HPDE6-E6E7 (cell line): Measurements from ENCODE around the gene VAV2.
A peak's percentile ranks its signal among the peaks of the same experiment; 100 is the strongest.

Experiments
- DNase-seq: peaks from one replicate; pipeline ENCODE4 v3.0.0; 2011; ENCODE audit warnings: missing footprints; ENCODE audit errors: extremely low spot score

Gene VAV2

DNA sequence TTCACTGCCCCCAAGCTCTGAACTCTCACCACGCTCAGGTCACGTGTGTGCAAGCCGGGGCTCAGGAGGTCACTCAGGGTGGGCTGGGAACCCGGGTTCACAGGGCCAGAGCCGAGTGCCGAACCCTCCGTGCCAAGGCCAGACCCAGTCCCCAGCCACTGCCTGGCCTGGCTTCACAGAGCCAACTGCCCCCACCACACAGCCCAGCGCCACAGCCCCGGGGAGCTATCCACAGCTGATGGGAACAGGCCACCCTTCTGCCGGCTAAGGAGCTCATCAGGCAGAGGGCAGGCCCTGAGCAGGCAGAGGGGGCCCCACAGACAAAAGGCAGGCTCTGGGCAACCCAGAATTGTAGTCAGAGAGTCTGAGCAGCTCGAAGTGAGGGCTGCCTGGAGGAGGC lies 117.0 kb downstream of the VAV2 start:
- no peak for DNase-seq

DNA sequence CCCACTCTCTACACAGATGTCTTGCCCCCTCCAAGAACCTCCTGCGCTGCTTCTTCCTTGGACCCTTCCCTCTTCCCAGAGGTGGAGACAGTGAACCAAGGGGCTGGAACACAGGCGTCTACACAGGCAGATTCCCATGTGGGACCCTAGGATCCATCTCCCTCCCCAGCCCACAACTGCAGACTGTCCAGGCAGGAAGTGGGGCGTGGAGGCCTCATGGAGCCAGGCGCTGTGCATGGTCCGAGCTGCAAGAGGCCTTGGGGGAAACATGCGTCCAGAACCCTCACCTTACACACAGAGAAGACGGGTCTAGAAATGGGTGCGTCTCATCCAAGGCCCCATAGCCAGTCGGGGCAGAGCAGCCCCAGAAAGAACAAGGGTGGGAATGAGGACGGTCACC lies 117.5 kb downstream of the VAV2 start:
- DNase-seq: no peak

DNA sequence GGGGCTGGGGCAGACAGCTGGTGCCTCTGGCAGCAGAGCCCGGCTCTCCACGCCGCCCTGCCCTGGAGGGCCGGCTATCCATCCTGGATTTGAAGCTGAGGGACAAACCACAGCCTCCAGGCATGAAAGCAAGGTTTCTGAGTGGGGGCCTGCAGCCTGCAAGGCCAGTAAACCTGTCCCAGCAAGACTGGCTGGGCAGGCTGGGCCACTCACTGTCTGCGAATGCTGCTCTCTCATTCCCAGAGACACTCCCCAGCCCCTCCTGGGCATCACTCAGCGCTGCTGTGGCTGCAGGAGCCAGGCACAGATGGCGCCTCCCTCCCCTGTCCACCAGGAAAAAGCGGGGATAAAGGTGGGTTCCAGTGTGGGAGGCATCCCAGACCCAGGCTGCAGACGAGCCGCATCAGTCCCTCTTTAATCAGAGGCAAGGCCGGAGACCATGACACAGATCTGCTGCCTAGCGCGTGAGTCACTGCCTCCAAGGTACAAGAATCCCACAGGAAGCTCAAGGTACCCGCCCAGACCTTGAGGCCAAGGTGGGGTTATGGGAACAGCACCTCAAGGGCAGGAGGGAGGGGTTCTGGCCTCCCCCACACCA lies 118.0 kb downstream of the VAV2 start:
- peak; percentile 89 for DNase-seq

DNA sequence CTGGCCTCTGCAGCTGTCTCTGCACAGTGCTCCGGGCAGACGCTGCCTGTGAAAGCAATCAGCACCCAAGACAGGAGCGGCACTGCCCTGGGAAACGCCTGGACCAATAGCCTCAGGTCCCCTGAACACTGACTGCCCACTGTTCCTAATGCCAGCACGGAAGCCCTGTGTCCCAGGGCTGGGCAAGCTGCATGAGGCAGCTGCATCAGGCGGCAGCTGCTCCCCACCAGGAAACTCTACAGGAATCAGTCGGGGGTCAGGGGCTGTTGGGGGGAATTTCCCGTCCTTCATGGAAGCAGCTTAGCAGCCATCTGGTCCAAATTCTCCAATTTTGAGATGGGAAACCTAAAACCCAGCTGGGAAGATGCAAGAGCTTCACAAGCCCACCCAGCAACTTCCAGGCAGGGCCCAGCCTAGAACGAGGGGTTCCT lies 118.6 kb downstream of the VAV2 start:
- DNase-seq: no peak

DNA sequence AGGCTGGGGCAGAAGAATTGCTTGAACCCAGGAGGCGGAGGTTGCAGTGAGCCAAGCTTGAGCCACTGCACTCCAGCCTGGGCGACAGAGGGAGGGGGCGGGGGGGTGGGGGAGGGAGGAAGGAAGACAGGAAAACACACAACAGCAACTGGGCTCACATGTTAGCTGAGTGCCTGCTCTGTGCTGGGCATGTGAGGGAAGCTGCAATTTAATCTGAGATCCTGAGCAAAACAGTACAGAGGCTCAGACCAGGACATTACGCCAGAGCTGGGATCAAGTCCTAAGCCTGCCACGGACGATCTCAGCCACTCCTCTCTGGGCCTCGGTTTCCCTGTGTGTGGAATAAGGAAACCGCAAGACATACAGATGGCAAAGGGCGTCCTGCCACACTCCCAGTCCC lies 119.1 kb downstream of the VAV2 start:
- DNase-seq: no peak

DNA sequence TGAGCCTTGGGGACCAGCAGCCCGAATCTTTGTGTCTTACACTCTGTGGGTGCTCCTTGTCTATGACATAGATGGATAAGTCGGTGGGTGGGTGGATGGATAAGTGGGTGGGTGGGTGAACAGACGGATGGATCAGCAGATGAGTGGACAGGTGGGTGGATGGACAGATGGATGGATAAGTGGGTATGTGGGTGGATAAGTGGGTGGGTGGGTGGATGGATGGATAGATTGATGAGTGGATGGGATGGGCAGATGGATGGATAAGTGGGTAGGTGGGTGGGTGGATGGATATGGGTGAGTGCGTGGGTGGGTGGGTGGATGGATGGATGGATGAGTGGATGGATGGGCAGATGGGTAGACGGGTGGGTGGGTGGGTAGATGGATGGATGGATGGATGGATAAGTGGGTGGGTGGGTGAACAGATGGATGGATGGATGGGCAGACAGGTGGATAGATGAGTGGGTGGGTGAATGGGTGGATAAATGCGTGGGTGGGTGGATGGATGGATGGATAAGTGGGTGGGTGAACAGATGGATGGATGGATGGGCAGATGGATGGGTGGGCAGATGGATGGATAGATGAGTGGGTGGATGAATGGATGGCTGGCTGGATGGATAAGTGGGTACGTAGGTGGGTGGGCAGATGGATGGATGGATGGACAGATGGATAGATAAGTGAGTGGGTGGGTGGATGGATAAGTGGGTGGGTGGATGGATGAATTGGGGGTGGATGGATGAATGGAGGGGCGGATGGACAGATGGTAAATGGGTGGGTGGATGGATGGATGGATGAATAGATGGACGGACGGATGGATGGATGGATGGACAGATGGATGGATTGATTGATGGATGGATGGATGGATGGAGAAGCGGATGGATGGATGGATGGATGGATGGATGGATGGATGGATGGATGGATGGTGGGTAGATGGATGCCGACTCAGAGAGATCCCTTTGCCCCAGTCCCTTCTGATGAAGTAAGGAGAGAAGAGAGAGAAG lies 121.2 kb downstream of the VAV2 start:
- DNase-seq: no peak

DNA sequence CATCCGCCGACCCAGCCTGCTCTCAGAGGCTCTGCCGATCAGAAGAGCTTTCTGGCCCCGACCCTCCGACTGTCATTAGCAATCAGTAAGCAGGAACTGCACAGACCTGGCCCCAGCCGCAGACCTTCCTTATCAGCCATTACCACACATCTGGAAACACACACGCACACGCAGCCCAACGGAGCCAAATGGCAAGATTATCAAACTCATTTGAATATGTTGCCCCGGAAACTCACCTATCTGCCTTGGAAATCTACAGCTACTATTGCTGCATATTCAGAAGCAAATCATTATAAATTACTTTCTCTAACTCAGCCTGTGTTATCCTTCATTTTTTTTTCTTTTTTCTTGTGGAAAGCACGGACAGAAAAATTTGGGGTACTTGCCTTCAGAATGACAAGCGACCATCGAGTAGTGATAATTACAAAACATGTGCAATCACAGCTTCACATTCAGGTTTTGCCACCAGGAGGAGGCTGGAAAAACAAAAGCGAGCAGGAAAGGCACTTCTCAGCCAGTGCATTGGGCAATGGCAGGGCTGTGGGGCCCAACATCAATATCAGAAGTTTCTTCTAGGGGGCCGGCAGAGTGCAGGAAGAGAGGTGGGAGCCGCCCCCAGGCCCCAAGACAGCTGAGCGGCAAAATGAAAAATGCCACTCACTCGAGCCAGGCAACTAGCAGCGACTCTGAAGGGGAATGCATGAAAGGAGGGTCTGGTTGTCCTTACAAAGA lies 122.3 kb downstream of the VAV2 start:
- DNase-seq: no peak

DNA sequence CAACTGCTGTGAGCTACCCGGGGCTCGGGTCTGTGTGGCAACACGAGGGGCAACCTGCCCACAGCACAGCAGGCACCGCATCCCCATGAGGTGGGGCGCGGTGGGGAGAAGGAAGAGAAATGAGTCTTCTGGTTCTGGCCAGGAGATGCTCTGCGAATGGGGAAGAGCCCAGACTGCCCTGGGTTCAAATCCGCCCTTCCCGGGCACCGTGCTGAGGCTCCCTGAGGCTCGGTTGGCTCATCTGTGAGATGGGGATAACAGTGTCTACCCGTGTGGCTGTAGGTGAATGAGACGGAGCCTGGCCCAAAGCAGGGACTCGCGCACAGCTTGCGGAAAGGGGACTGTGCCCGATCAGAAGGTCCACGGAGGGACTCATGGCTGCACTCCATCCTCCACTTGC lies 123.9 kb downstream of the VAV2 start:
- DNase-seq: no peak

DNA sequence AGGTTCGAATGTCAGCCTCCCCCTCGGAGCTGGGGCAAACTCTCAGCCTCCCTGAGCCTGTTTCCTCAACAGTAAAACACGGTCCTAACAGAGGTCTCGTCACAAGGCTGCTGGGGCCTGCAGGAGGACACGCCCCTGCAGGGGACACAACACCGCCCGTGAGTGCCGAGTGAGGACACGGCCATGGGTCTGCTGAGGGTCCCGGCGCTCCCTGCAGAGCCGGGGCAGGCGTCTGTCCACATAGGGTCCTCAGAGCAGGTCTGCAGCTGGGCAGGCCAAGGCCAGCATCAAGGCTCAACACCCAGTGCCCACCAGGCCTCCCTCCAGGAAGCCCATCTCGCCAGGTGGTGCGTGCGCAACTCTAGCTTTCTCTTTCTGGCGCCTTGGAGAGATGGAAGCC lies 125.2 kb downstream of the VAV2 start:
- no peak for DNase-seq

DNA sequence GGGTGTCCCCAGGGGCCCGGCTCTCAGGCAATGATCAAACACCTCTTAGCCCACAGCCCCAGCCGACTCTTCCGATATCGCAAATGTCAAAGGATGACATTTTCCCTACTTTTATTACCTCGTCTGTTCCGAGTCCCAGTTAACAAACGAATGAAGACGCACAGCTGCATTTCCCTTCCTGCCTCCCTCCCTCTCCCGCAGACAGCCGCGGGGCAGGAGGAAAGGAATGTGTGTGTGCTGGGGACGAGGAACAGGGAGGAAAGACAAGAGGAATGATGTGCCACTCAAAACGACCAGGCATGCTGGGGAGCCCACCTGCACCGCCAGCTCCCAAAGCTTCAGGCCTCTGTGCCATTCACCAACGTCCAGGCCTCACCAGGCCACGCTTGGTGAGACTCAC lies 128.1 kb downstream of the VAV2 start:
- DNase-seq: no peak

DNA sequence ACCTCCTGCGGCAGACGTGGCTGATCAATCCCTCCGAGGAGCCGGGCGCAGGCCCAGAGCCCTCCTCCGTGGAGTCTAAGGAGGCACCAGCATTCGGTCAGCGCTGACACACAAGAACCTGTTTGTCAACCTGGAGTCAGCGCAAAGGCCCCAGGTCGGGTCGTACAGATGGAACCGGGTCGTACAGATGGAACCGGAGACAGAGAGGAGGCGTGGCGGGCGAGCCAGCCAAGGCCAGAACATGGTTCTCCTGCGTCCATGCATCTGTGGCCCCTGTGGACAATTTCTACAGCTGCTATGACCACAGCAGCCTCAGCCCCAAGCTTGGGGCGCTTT lies 128.9 kb downstream of the VAV2 start:
- no peak for DNase-seq

DNA sequence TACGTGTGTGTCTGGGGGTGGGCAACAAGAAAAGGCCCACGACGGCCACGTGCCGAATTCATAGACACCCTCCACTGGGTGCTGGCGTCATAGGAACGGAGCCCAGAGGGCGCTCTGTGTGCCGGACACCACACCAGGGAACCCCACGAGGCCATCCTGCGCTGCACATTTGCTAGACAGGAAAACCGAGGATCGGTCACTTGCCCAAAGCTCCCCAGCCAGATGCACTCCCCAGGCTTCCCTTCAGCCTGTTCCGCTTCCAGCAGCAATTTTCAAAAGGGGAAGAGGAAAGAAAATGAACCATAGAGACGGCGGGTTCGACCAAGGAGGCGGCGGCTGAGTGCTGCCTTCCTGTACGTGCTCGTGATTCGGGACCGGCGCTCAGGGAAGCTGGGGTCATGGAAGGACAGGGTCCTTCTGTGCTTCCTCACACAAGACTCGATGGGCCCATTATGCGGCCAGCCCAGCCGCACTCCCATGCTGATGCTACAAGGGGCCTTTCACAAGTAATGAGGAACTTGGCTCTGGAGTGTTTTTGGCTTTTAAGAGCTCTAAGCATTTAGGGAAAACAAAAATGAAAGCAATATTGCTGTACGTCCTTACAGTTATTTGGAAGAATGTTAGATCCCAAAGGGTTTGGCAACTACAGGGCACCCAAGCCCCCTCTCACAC lies 129.4 kb downstream of the VAV2 start:
- DNase-seq: no peak

DNA sequence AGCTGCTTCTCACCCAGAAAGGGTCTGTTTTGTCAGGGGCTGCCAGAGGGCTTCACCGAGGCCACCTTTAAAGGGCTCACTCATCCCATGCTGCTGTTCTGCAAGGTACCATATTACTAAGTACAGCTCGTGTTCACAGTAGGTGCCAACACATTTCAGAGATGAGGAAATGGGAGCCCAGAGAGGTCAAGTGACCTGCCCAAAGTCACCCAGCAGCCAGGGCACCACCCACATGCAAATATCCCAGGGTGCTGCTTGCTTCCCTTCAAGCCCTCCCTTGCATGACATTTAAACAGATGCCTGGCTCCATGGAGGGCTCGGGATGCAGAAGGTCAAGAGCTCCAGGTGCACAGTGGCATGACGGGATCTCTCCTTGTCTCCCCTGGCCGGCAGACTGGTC lies 130.4 kb downstream of the VAV2 start:
- no peak for DNase-seq

DNA sequence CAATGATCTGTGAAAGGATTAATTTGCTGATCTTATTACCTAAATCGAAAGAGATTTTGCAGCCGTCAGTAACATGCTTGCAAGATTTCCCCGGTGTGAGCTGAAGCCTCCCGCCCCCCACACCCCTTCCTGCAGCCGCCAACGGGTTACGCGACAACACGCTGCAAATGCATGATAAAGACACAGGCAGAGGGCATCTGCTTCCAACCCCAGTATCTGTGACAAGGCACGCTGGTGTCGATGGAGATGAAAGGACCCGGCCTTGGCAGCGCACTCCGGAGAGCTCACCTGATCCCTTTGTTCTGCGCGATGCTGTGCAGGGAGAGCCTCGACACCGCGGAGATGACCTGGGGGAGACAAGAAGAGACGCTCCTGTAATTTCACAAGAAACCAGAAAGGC lies 131.0 kb downstream of the VAV2 start:
- no peak for DNase-seq

DNA sequence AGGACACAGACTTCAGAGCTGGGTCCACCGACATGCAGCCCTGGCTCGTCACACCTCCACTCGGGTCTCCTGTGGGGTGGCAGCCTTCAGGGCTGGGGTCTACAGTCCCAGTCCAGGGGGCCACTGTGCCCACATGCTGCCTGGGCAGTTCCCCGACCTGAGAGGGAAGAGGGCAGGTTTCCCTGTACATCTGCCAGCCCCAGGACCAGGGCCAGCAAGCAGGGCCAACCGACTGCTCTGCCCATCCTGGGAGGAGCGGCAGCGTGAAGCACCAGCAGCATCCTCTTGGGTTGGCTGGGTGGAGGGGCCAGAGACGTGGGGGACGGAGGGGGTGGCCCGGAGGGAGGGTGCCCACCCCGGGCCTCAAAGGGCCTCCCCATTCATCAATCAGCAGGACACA lies 133.4 kb downstream of the VAV2 start:
- DNase-seq: no peak

DNA sequence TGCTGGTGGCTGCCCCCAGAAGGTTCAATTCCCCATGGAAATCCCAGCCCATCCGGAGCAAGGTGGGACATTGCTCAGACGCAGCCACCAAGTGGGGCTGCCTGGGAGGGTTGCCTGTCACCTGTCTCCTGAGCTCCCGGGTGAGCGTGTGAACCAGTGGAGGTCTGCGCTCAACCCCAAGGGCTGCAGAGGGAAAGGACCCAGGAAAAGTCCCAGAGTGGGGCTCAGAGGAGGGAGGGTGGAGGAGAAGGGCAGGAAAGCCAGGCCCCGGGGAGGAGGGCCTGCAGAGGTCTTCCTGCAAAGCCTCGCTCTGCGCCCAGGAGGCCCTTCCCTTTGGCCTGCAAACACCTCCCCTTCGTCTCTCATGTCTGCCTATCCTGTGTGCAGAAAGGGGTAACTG lies 134.5 kb downstream of the VAV2 start:
- no peak for DNase-seq

DNA sequence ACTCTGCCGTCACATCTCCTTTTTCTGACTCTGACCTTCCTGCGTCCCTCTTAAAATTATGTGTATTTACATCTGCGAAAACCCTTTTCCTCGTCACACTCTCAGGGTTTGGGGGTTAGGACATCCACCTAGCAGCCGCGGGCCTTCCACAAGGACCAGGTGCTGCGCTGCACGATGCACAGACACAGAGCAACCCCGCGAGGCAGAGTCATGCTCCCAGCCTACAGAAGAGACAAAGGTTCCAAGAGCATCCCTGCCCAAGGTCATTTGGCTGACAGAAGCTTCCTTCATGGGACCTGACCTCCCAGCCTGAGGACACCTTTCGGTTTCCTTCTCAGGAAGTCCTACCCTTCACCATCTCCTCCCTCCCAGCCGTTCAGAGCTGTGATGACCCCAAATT lies 135.3 kb downstream of the VAV2 start:
- no peak for DNase-seq

DNA sequence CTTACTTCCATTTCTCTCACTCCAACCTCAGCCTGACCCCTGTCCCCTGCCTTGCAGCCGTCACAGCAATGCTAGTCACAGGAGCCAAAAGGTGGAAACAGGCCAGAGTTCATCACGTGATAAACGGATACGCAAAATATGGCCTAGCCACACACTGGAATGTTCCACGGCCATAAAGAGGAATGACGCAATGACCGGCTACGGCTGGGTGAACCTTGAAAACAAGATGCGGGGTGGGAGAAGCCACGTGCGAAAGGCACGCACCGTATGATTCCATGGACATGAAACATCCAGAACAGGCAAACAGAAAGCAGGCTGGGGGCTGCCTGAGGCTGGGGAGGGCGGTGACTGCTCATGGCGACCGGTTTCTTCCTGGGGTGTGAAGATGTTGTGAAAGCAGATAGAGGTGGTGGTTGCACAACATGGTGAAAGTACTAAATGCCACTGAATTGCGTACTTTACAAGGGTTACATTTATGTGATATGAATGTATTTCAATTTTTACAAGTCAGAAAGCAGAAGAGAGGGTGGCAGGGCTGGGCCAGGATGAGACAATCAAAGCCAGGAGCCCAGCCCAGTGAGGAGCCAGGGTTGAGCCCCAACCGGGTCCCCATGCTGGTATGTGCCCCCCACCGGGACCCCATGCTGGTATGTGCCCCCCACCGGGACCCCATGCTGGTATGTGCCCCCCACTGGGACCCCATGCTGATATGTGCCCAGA lies 136.2 kb downstream of the VAV2 start:
- DNase-seq: no peak

DNA sequence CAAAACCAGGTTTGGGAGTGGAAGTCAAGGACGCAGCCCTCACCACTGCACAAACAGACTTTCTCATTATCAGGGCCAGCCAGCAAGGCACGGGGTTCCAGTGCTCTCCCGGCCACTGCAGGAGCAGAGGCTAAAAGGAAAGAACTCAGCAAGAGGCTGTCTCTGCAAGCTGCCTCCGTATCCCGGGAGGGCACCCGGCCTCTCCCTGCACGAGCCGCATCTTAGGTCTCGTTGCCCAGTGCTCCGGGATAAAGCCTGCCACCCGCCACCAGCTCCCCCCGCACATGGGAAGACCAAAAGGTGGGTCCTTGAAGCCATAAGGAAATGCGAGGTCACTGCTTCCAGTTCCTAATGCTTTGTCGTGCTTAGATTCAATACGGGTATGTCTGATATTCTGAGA lies 136.8 kb downstream of the VAV2 start:
- no peak for DNase-seq

DNA sequence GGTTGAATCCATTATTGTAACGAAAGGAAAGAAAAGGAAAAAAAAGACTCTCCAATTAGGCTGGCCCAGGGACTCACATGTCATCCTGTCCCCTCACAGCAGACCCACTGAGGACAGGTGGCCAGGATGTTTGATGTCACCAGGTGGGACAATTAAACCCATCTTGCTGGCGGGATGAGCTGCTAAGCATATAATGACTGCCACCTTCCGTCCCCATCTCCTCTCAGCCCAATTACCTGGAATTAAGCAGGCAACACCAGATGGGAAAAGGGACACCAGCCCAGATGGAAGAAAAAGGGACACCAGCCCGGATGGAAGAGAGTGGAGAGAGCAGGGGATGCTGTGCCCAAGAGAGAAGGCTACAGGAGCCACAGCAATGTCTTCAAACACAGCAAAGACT lies 137.4 kb downstream of the VAV2 start:
- no peak for DNase-seq

DNA sequence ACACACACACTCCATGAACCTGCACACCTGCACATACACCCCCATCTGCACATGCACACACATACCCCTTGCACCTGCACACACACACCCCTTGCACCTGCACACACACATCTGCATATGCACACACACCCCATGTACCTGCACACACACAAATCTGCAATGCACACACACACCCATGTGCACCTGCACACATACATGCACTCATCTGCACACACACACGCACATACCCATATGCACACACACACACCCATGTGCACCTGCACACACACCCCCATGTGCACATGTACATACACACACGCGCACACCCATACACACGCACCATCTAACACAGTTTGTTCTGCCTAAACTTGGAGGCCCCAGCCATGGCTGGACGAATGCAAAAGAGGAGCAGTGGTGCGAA lies 138.1 kb downstream of the VAV2 start:
- DNase-seq: no peak

DNA sequence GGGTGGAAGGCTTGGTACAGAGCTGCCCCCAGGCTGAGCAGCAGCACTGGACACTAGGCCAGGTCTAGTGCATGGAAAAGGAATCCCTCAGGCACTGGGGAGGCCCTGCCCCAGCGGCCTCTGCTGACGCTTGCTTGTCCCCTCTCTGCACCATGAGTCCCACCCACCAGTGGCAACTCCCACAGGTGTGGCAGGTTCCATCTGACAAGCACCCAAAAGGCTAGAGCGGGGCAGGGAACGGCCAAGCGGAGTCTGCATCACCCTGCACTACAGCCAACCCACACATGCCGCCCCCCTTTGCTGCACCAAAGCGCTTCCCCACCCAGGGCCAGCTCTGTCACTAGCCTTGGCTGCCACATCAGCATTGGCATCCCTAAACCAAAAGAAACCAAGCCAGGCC lies 138.8 kb downstream of the VAV2 start:
- no peak for DNase-seq
